Panc1 (cell line): ENCODE data around the gene RAB26. TPM values are rescaled to one million over a fixed set of nuclear protein-coding genes. Genes with fewer than 3 reads are reported as not detected.
"Not testable (repeated sequence)": the region's sequence is repeated elsewhere in the genome, so short reads cannot be mapped to it uniquely, and the experiment has no call there.

ENCODE experiments used
- ATAC-seq: fragments of 200-7000 bp; cut with Tn5 transposase; 2 replicates; pipeline ENCODE4 v1.9.1; 2020; ENCODE audit warnings: mild to moderate bottlenecking, moderate library complexity
- BruUV-seq: library from RNA; stranded (reverse); fragments of 400-500 nt; replicated peaks from 2 replicates; lab custom pipeline; 2021; lab: Mats Ljungman, UMichigan
- CTCF ChIA-PET: fragments of 300-600 bp; sonication (Branson Sonifier 250); formaldehyde crosslinking; loops from one replicate; lab custom pipeline; 2022; ENCODE audit warnings: antibody characterized with exemption; lab: Charles Lee
- POLR2A ChIA-PET: fragments of 300-600 bp; sonication (Branson Sonifier 250); formaldehyde crosslinking; loops from one replicate; lab custom pipeline; 2022; ENCODE audit warnings: antibody characterized with exemption; lab: Charles Lee
- DNase-seq: peaks from one replicate; pipeline ENCODE4 v3.0.0-alpha.2; 2010; ENCODE audit warnings: low read depth, low spot score
- H3K27ac ChIP-seq: 2 replicates; pipeline ENCODE4 v1.5.1; 2011; ENCODE audit warnings: mild to moderate bottlenecking, low read length, inconsistent platforms
- H3K27me3 ChIP-seq: fragments of 200-500 bp; sonication (Bioruptor generic); 2 replicates; pipeline ENCODE4 v1.6.0; 2014; ENCODE audit warnings: low read length, inconsistent platforms; ENCODE audit not compliant: control insufficient read depth, insufficient read depth
- H3K36me3 ChIP-seq: fragments of 200-500 bp; sonication (Bioruptor generic); 2 replicates; pipeline ENCODE4 v1.5.1; 2014; ENCODE audit warnings: inconsistent platforms, mild to moderate bottlenecking, low read length, moderate library complexity; ENCODE audit not compliant: control insufficient read depth, insufficient read depth
- H3K4me1 ChIP-seq: 2 replicates; pipeline ENCODE4 v1.5.1; 2011; ENCODE audit warnings: inconsistent platforms, mild to moderate bottlenecking, low read length, moderate library complexity; ENCODE audit not compliant: control insufficient read depth, insufficient read depth
- H3K4me3 ChIP-seq, 2 experiments: 2 replicates each; pipeline ENCODE4 v1.5.1; 2011 to 2012; ENCODE audit warnings: low read depth in 2 of 2, low read length in 2 of 2, mild to moderate bottlenecking in 2 of 2, inconsistent platforms in 1 of 2, moderate library complexity in 1 of 2
- H3K9me3 ChIP-seq: fragments of 200-500 bp; sonication (Bioruptor generic); 2 replicates; pipeline ENCODE4 v1.5.1; 2014; ENCODE audit warnings: low read depth, mild to moderate bottlenecking, inconsistent platforms, low read length, moderate library complexity; ENCODE audit not compliant: control insufficient read depth, insufficient read depth
- in situ Hi-C: cut with HindIII; loops from 2 replicates; pipeline ENCODE4 v1.10.0; 2016; ENCODE audit warnings: low sequenced_read_pairs, low pct_unique_long_range_greater_than_20kb
- intact Hi-C: fragments of 100-400 bp; cut with micrococcal nuclease; formaldehyde crosslinking; loops from one replicate; pipeline ENCODE4 v1.10.0; 2022; ENCODE audit not compliant: unreplicated experiment
- total RNA-seq: library from RNA; stranded (reverse); gene quantifications from one replicate; pipeline ENCODE4 v1.2.1, GENCODE V29; 2021; ENCODE audit not compliant: unreplicated experiment

Gene RAB26
- total RNA-seq, 1 experiment from 2014 or later = 92.2 TPM

- H3K36me3 ChIP-seq = not testable (repeated sequence)
Measured at GRCh38 chr16:2124694-2125444, 23.6 kb upstream of the RAB26 start.

DNA sequence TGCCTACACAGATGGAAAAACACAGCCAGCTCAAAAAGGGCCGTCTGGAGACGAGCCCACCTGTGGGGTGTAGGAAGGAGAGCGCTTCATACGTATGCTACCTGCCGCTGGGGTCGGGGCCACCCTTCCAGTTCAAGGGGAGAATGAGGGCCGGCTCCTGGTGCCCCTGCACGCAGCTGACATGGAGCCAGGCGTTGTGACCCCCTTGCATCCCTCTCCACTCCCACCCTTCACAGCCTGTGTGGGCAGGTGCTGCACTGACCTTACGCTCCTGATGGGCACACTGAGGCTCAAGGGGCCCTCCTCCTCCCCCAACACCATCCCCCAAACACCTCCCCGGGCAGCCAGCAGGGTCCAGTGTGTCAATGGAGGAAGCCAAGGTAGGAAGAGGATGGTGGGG lies 22.8 kb upstream of the RAB26 start:
- POLR2A ChIA-PET = interaction anchor here (0.6 kb wide), 1 partner anchor 345 kb away, joined by 4 read pairs; no protein-coding TSS in a partner anchor
- CTCF ChIA-PET, ATAC-seq, H3K36me3 ChIP-seq, H3K27me3 ChIP-seq, H3K9me3 ChIP-seq, intact Hi-C loops, in situ Hi-C loops, BruUV-seq, DNase-seq: not testable (repeated sequence)
- H3K4me3 ChIP-seq = peak overlapping the region; percentile 11 to 29; a peak in 2 of 4 replicates
- H3K4me1 ChIP-seq = peaks cover 49% of the 10 kb centered on the region
- H3K27ac ChIP-seq = peak overlapping the region; percentile 91

More at GRCh38 chr16:2124694-2125444, 23.6 kb upstream of the RAB26 start:
- POLR2A ChIA-PET = interaction anchor here (0.6 kb wide), 1 partner anchor 344 kb away, joined by 4 read pairs; no protein-coding TSS in a partner anchor
- in situ Hi-C loops, CTCF ChIA-PET, H3K27me3 ChIP-seq, H3K9me3 ChIP-seq, intact Hi-C loops, BruUV-seq, DNase-seq: not testable (repeated sequence)
- peak; percentile 37 for ATAC-seq
- peaks cover 50% of the 10 kb centered on the region for H3K4me1 ChIP-seq
- peak overlapping the region; percentile 91 for H3K27ac ChIP-seq
- peak overlapping the region; percentile 15 to 29; a peak in 3 of 4 replicates for H3K4me3 ChIP-seq

DNA sequence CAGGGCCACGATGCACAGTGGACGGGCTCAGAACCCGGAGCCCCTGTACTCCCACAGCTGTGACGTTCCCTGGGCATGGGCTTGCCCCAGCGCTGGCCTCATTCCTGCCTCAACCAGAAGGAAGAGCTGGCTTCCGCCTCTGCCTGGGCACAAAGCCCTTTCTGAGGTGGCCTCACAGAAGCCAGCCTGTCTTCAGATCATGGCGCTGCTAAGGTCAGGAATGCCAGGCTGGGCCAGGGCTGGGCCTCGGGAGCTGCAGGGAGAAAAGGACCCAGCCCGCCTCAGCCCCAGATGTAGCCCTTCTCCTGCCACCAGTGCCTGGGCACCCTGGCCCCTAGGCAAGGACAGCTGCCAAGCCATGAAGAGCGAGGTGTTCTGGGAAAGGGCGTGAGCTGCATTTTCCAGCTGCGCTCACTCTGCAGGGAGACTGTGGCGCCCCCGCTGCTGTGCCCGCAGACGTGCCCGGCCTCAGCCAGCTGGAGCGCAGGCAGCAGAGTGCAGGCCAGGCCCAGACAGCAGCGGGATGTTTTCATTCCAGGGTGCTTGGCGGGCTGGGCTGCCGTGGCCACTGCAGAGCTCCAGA lies 22.2 kb upstream of the RAB26 start:
- Histone ChIP-seq H3K27ac (peak overlapping the region; percentile 91), H3K4me1 (peaks cover 42% of the 10 kb centered on the region)
- BruUV-seq, H3K36me3 ChIP-seq, H3K4me3 ChIP-seq, in situ Hi-C loops, H3K27me3 ChIP-seq, DNase-seq, intact Hi-C loops, ATAC-seq, POLR2A ChIA-PET, CTCF ChIA-PET, H3K9me3 ChIP-seq: not testable (repeated sequence)

DNA sequence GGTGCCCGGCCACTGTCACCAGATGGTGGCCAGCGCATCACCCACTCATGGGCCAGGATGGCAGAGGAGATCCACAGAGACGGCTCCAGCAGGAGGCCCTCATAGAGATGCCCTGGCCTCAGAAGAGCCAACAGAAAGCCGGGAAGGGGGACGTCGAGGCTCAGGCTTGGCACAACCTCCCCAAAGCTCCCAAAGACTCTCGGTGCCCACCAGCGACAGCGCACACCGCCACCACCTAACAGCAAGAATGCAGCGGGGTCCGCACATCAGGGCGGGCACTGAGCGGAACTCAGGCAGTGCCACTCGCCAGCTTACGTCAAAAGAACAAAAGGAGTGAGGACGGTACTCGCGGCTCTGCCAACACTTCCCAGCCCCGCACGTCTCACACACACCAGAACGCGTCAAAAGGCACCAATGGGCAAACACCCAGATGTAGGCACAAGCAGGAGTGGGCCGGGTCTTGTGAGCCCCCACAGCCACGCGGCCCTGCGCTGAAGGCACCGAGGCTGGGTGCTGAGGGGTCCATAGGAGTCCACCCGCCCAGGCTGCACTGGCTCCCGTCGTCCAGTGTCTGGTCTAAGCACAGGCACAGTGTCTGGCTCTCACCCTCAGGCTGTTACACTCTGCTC lies 21.4 kb upstream of the RAB26 start:
- H3K36me3 ChIP-seq, H3K27me3 ChIP-seq, ATAC-seq, H3K4me3 ChIP-seq, BruUV-seq, intact Hi-C loops, in situ Hi-C loops, CTCF ChIA-PET, H3K9me3 ChIP-seq, DNase-seq: not testable (repeated sequence)
- H3K27ac ChIP-seq = peak overlapping the region; percentile 91
- POLR2A ChIA-PET = interaction anchor here (0.7 kb wide), 1 partner anchor 344 kb away, joined by 3 read pairs; no protein-coding TSS in a partner anchor
- peaks cover 41% of the 10 kb centered on the region for H3K4me1 ChIP-seq

- H3K9me3 ChIP-seq, POLR2A ChIA-PET, intact Hi-C loops, H3K36me3 ChIP-seq, H3K4me3 ChIP-seq, ATAC-seq, BruUV-seq, DNase-seq, CTCF ChIA-PET, in situ Hi-C loops, H3K27me3 ChIP-seq: not testable (repeated sequence)
- Histone ChIP-seq H3K27ac (peak overlapping the region; percentile 91), H3K4me1 (peaks cover 38% of the 10 kb centered on the region)
Measured at GRCh38 chr16:2127630-2128280, 20.7 kb upstream of the RAB26 start.

GRCh38 chr16:2129251-2129650 lies 19.2 kb upstream of the RAB26 start:
- H3K36me3 ChIP-seq, in situ Hi-C loops, intact Hi-C loops, H3K9me3 ChIP-seq, BruUV-seq, DNase-seq, H3K27me3 ChIP-seq: not testable (repeated sequence)
- Histone ChIP-seq H3K27ac (peak overlapping the region; percentile 82), H3K4me3 (peak overlapping the region; percentile 18 to 44; a peak in 2 of 4 replicates), H3K4me1 (peaks cover 29% of the 10 kb centered on the region)
- POLR2A ChIA-PET = interaction anchor here (0.7 kb wide), 1 partner anchor 163 kb away, joined by 17 read pairs; no protein-coding TSS in a partner anchor
- CTCF ChIA-PET = interaction anchor here (0.6 kb wide), 1 partner anchor 22 kb away, joined by 8 read pairs; no protein-coding TSS in a partner anchor
- ATAC-seq = 0 out of 2 replicates have a peak, but pooled peaks have one; percentile 1
